GM21381 (cell line): ENCODE results near the gene FAM210B.
A peak's percentile ranks its signal among the peaks of the same experiment; 100 is the strongest.
"Not testable (repeated sequence)": the region's sequence is repeated elsewhere in the genome, so short reads cannot be mapped to it uniquely, and the experiment has no call there.

Experiments used
- ATAC-seq: cut with Tn5 transposase; IDR thresholded peaks from one replicate; pipeline ENCODE4 v1.9.1; 2021; ENCODE audit warnings: mild to moderate bottlenecking, moderate library complexity; ENCODE audit not compliant: unreplicated experiment

FAM210B gene

DNA sequence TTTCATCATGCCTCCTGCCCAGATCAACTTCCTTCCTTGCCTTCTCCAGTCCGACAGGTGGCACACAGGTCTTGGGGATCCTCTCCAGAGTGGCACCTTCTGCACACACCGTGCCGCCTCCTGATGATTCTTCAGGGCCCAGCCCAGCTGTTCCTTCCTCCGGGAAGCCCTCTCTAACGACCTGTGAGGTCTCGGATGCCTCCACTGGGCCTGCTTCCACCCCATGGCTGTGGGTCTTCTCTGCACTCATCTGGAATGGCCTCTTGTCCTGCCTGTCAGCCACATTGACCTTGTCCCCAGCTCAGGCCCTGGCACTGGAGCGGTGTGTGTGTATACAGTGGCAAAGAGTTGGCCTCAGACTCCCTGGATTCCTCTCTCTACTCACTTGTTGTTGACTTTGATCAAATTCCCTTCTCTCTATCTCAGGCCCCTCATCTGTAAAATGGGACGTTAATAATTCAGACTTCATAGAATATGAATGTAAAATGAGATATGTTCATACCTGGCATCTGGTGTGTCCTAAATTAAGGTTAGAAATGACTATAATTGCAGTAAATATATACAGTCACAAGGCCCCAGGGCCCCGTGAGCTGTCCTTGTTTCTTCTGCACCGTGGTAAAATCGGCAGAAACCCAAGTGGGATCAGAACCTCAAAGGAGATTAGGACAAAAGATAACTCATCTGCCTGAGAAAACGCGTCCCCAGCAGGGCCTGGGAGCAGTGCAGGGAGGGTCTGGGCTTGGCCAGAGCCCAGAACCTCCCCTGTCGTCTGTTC is 1.5 kb downstream of the FAM210B start:
- ATAC-seq, result no peak

DNA sequence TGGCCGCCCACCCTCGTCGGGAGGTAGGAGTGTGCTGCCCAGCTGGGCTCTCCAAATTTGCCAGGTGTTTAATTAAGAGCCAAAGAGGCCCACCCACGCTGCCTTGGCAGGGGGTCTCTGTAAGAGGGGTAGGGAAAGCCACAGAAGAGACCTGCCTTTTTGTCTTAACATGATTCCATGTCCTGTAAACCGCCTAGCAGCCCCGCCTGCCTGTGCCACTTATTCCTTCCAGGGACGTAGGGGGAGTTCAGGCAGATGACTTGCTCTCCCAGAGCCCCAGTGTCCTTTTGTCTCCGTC is 2.1 kb downstream of the FAM210B start:
- no peak for ATAC-seq

DNA sequence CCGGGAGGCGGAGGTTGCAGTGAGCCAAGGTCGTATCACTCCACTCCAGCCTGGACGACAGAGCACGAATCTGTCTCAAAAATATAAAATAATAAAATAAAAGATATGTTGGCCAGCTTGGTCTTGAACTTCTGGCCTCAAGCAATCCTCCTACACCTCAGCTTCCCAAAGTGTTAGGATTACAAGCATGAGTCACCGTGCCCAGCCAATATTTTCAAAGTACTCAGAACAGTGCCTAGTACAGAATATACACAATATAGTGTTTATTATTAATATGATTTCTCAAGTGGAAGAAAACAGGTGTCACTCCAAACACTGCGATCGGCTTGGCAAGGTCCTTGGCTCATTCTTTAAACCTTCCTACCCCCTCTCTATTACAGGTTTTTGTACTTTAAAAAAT is 3.1 kb downstream of the FAM210B start:
- no peak for ATAC-seq

DNA sequence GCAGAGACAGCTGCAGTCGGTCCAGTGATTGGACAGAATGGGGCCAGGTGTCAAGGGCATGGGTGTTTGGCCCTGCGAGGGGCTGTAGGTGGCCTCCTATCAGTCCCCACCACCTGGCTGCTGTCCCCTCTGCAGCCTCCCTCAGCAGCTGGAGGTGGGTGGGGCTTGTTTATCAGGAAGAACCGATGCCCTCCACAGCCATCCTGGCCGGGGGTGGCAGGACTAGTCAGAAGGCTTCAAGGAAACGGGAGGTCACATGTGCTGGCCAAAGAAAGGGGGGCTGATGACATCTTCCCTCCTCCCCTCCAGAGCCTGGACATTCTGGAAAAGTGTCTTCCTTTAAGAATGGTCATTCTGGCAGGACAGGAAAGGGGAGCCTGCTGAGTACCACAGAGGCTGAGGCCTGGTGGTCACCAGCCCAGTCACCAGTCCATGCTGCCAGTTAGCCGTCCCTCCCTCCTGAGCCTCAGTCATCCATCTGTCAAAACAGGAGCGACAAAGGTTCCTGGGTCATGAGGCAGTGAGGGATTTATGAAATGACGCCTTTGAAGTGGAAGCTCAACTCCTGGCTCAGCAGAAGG is 4.1 kb downstream of the FAM210B start:
- ATAC-seq, result no peak

DNA sequence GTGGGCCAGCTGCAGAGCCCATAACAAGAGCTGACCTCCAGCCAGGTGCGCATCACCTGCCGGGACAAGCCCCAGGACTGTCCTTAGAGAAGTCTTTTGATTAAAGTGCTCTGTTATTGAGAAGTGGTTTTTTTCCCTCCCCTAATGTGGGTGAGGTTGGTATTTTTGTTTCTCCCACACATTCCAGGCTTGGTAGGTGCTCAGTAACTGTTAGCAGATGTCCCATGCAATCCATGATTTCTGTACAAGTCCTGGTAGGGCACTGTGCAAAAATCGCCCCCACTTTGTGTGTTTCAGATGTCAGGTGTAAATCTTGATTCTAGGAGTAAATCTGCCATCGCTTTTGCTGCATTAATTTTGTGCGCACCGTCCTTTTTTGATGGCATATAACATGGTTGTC is 4.7 kb downstream of the FAM210B start:
- no peak for ATAC-seq

DNA sequence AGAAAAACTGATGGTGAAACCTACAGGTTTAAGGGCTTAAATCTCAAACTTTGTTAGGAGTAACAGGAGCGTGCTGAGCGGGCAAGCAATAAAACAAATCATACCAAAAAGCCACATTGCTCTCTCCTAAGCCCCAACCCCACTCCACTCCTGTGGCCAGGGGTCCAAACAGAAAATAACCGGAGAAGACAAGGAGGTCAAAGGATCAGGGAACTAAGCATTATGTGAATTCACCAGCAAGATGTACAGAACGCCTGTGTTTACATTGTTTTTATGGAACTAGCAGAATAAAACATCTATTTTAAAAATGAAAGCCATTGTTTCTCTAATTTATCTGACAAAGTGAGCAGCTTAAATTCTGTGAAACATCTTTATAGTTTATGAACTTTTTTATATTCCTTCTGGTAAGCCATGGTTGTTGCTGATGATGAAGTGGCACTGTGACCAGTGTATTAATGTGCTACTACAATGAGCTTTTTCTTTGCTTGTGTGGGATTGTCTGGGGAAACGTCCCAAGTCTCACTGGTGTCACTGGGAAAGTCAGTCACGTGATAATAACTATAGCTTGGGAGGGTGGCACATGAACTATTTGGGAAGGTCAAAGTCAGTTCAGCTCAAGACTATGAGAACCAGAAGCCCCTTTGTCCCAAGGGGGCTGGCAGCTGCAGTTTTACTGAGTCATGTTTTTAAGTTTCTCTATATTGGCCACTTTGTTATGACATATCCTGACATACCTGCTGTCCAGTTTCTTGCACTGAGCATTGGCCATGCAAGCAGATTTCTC is 9.8 kb downstream of the FAM210B start:
- no peak for ATAC-seq

DNA sequence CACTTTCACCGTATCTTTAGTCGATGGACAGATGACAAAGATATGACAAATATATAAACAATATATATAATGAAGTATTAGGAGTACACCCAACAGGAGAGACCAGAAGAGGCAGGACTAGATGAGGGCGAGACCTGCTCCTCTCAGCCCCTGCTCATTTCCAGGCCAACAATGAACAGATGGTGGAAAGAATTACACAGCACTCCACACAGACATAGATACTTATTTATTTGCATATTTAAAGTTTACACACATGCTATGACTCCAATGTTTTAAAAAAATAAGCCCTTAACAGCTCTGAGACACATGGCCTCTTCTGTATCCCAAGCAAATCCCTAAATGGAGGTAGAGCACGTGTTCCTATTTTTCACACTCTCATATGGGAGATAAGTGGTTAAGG is 10.4 kb downstream of the FAM210B start:
- no peak for ATAC-seq

DNA sequence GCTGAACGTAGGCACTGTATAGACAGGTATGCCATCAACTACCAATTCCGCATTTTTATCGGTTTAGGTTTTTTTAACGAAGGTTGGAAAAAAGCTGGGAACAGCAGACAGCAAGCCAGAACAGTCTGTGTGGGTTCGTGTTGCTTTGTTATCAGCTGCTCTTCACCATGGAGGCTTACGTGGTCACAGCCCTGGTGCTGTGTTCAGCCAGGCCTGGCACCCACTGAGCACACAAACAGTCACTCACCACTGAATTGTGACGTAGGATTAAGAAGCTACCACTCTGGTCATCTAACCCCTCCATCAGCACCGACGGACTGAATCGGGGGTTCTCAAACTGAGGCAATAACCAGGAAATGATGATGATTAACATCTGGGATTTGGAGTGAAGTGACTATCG is 13.2 kb downstream of the FAM210B start:
- ATAC-seq, result no peak

DNA sequence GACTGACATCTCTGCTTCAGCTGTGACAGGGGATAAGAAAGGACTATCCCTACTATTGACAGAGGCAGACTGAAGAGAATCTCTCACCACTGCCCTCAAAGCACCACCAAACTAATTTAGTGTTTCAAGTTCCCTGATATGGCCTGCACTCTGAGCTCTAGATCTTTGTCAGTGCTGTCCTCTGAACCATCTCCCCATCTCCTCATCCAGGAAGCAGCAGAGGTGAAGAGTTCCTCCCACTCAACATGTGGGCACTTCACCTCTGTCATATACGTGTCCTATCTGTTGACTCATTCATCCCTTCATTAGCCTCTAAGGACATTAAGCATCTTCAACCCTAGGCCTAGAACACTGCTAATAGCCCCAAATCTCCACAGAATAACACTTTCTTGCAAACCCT is 14.1 kb downstream of the FAM210B start:
- ATAC-seq, result no peak

DNA sequence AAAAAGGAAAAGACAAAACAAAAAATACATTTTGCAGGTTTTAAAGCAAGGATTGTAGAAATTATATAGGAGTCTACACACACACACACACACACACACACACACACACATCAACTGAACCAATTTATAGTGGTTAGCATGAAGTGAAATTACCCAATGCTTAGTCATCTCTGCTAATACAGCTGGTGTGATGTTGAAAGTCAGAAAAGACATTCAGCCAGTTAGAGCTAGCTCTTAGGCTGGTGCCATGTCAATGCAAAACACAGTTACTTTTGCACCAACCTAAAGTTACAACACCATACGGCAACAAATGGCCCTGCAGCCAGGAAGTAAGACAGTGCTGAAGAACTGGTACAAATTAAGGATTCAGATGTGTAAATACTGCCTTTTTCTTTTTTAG is 15.2 kb downstream of the FAM210B start:
- ATAC-seq, result peak; percentile 66

DNA sequence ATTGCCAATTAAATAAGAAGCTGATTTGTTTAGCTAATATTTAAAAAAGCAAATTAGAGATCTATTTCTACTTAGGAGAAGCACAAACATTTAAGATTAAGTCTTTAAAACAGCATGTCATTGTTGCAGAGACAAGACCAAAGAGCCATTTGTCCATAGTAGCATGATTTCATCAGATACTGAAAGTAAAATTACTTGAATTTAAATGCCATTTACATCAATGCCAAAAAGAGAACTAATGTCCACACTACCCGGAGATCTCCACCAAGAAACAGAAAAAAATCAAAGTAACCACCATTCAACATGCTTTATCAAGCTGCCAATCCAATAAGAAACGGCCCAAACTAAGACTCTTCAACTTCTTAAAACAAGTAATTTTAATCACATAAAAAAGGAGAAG is 17.6 kb downstream of the FAM210B start:
- ATAC-seq, result no peak

DNA sequence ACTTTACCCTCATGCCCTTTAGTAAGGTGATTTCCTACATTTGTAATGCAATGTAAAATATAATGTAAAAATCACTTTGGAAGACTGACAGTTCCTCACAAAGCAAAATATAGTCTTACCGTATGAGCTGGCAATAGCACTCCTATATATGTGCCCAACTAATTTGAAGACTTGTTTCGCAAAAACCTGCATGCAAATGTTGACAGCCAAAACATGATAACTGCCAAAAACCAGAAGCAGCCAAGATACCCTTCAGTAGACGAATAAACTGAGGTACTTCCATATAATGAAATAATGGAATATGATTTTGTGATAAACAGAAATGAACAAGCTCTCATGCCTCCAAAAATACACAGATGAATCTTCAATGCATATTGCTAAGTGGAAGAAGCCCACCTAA is 19.6 kb downstream of the FAM210B start:
- no peak for ATAC-seq

DNA sequence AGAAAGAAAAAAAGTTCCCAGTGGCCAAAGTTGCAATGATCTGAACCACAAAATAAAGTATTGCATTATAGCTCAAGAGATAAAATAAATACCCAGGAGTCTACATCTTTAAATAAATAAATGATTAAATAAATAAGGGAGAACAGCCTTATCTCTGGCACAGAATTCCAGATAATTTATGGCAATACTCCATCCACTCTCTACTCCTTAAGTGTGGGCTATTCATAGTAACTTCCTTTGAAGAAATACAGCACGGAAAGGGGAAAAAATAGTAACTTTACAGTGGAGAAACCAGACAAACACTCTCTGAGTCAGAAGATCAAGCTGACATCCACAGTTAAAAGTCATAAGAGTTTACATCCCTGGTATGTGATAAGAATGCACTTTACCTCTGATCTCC is 21.6 kb downstream of the FAM210B start:
- ATAC-seq, result no peak

DNA sequence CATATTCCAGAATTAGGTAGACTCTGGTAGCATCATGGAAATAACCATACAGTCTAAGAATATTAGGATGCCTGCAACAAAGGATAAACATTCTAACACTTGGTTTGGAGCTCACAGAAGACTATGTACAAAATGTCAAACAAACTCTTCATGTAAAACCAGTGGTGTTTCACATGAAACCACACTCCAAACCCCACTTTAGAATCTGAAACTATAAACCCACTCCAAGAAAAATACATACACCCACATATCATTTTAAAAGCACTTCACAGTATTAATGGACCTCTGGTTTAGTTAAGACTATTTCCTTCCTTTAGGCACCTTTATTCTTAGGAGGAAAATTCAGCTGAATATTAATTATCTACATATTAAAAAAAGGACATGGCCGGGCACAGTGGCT is 22.7 kb downstream of the FAM210B start:
- no peak for ATAC-seq

DNA sequence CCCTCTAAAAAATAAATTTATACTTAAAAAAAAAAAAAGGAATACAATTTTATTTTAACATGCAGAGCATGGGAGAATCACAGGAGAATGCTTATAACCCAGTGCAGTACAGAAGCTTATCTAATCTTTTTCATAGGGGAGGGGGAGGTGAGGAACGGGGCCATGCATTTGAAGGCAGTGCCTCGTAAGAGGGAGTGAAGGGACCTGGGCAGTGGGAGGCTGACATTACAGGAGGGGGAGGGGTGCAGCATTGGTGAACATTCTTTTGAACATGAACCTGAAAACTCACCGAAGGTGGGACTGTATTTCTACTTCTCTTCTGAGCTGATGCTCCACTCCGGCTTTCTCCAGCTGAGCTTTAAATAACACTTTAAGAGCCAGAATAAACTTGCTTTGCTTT is 23.9 kb downstream of the FAM210B start:
- no peak for ATAC-seq

DNA sequence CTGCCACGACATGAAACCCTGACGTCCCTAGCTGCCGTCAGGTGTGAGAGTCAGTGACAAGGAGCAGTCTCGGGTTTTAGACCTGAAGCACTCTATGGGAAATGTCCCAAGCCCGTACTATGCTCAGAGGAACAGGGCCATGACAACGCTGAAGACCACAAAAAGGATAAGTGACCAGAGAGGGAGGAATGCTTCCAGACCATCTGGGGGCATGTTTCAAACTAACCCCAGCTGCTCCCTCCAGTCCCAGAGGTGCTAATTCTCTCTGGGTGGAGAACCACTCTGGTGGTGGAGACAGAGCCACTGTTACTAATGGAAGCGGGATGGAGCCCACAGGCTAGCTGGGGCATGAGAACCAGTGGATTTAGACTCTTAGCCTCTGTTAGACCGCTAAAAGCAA is 24.6 kb downstream of the FAM210B start:
- ATAC-seq, result no peak

DNA sequence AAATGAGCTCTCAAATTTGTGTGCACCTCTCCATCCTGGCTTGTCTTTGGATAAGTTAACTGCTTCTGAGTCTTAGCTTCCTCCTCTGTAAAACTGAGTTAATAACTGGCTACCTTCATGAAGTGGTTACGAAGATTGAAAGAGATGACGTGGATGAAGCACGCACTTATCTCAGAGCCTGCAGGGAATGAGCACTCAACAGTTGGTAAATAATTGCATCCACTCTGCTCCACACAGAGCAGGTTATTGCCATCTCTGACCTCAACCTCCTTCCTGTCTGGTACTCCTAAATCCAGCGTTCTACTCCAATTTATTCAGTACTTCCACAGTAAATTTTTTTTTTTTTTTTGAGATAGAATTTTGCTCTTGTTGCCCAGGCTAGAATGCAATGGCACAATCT is 26.4 kb downstream of the FAM210B start:
- no peak for ATAC-seq

DNA sequence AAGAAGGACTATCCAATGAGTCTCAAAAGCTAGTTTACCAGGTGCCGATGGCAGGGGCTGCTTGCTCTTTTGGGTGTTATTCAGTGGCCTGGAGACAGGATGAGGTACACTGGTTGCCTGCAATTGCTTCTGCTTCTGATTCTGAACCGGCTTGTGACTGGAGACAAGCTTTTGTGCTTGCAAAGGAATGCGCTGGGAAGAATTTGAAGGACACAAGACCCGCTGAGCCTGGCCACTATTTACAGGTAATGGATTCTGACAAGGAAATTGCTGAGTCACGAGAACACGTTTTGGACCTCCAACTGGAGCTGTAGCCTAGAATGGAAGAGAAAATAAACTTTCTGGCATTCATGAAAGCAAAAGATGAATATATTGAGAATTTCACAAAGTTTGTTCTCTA is 27.4 kb downstream of the FAM210B start:
- ATAC-seq, result no peak

DNA sequence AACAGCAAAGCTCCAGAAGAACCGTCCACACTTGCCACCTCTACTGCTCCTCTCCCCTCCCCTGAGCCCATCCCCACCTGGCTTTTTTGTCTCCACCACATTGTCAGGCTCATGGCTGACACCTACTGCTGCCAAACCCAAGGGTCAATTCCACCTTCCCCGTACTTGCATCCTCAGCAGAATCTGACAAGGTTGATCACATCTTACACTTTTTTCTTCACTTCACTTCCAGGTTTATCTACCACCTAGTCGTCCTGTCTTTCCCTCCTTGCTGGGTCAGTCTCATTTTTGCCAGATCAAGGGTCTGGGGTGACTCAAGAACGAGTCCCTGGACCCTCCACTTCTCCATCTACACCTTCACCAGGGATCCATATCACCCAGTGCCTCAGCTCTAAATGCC is 30.1 kb downstream of the FAM210B start:
- ATAC-seq, result no peak

DNA sequence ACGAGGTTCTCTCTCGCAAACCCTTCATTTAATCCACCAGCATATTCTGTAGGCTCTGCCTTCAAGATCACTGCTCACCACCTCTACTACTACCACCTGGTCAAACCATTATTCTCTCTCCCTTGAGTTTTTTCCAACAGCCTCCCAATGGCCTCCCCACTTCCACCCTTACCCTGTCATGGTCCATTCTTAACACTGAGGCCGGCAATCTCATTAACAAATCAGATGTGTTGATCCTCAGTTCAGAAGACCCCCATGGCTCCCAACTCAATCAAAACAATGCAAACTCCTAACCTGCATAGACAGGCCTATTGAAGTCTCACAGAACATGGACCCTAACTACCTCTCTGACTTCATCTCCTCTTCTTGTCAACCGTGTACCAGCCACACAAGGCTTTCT is 31.0 kb downstream of the FAM210B start:
- no peak for ATAC-seq

DNA sequence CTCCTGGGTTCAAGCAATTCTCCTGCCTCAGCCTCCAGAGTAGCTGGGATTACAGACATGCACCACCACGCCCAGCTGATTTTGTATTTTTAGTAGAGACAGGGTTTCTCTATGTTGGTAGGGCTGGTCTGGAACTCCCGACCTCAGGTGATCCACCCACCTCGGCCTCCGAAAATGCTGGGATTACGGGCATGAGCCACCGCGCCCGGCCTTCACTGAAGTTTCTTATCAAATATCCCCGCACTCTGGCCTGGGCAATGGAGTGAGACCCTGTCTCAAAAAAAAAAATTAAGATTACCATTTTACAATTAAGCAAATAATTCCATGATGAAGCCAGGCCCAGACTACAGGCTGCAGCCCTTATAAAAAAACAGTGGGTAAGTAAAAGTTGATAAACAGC is 31.6 kb downstream of the FAM210B start:
- not testable (repeated sequence) for ATAC-seq

DNA sequence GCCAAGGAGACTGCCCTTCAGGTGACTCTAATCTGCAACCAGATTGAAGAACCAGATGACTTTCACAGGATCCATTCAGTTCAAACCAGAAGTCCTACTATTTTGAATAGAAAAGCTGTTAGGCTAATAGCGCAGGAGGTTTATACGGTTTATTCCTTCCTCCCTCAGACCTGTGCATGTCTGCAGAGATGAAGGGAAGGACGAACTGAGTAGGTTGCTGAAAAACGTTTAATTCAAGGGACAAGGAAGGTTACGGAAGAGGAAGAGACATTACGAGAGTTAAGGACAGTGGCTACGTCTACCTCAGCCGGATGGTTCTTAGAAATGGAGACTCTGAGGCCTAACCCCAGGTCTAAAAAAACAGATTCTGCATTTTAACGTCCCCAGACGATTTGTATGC is 32.3 kb downstream of the FAM210B start:
- ATAC-seq, result no peak
